Hepatocyte (in vitro differentiated cells): ENCODE data around the gene EIF1AY.

Source experiments
- EZH2phosphoT487 ChIP-seq: fragments of 200-600 bp; sonication (generic); IDR thresholded peaks from one replicate; pipeline ENCODE4 v1.6.1; 2018; ENCODE audit warnings: antibody characterized with exemption, mild to moderate bottlenecking, low read depth, moderate library complexity; ENCODE audit not compliant: unreplicated experiment, severe bottlenecking
- TF ChIP-seq, protein P1 (sequence below): fragments of 200-600 bp; sonication (generic); IDR thresholded peaks from 2 replicates; pipeline ENCODE4 v1.5.1; 2016; ENCODE audit warnings: antibody characterized with exemption, mild to moderate bottlenecking; ENCODE audit not compliant: poor library complexity

DNA sequence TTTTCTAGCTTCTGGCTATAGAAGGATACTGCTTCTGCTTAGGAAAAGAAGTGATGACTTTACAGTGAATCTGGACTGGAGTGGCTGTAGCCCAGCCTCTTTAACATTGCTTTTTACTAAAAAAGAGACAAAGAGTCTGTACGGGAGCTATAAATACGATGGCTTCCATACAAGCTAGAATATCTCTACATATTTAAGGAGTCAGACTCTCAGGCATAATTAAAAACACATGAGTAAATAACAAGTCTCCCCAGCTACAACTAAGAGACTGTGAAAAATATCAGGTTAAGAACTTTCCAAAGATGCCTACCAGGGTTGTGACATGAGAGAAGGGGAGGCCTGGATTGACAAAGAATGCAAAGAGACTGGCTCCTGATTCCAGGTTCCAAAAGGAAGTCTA, 19.8 kb upstream of the EIF1AY start:
- TF ChIP-seq, protein P1, sequence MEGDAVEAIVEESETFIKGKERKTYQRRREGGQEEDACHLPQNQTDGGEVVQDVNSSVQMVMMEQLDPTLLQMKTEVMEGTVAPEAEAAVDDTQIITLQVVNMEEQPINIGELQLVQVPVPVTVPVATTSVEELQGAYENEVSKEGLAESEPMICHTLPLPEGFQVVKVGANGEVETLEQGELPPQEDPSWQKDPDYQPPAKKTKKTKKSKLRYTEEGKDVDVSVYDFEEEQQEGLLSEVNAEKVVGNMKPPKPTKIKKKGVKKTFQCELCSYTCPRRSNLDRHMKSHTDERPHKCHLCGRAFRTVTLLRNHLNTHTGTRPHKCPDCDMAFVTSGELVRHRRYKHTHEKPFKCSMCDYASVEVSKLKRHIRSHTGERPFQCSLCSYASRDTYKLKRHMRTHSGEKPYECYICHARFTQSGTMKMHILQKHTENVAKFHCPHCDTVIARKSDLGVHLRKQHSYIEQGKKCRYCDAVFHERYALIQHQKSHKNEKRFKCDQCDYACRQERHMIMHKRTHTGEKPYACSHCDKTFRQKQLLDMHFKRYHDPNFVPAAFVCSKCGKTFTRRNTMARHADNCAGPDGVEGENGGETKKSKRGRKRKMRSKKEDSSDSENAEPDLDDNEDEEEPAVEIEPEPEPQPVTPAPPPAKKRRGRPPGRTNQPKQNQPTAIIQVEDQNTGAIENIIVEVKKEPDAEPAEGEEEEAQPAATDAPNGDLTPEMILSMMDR, result no peak
- TF ChIP-seq EZH2phosphoT487, result no peak
